Esophagus muscularis mucosa (tissue), 4 donors: ENCODE measurements around the gene XPO6.

Experiments used
- CTCF ChIP-seq, 3 experiments: fragments of 200-600 bp in 2 of 3; fragments of 450-650 bp in 1 of 3; sonication (generic) in 2 of 3; IDR thresholded peaks; one replicate each; pipeline ENCODE4 v1.5.1; 2017 to 2019; ENCODE audit warnings: antibody characterized with exemption in 3 of 3, mild to moderate bottlenecking in 2 of 3, moderate library complexity in 1 of 3
- EP300 ChIP-seq: sonication (generic); formaldehyde crosslinking; IDR thresholded peaks from one replicate; pipeline ENCODE4 v1.6.1; 2017; ENCODE audit warnings: antibody characterized with exemption
- POLR2A ChIP-seq: fragments of 450-650 bp; IDR thresholded peaks from one replicate; pipeline ENCODE4 v1.6.1; 2017; ENCODE audit warnings: antibody characterized with exemption, moderate library complexity, mild to moderate bottlenecking, low read depth
- POLR2AphosphoS5 ChIP-seq, 2 donors: sonication (generic); formaldehyde crosslinking; IDR thresholded peaks; one replicate each; pipeline ENCODE4 v1.6.1; 2017; ENCODE audit warnings: antibody characterized with exemption in 2 of 2

DNA sequence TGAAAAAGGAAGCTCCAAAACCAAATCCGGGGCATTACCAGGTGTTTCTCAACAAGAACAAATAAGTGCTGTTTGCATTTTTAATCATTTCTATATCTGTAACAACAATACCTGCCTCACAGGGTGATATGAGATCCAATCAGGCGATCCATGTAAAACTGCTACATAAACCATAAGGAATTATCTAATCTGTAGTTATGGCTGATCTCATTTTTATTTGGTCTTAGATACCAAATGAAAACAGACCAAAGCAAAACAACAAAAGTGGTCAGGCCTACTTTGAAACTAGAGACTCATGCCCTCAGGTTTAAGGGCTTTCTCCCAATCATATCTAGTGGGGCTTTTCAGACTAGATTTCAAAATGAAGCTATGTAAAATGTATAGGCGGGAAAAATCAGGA is 28.3 kb downstream of the XPO6 start:
- no peak for TF ChIP-seq EP300
- no peak for TF ChIP-seq CTCF (IDR thresholded peaks at IDR 0.05)
- TF ChIP-seq POLR2A: no peak
- no peak for TF ChIP-seq POLR2AphosphoS5 (IDR thresholded peaks at IDR 0.05)
